Sigmoid colon (tissue), 4 donors: ENCODE measurements around the gene SIK3.

Experiments used
- CTCF ChIP-seq, 4 experiments: fragments of 450-650 bp in 3 of 4; fragments of 200-600 bp in 1 of 4; IDR thresholded peaks; one replicate each; pipeline ENCODE4 v1.5.1; 2016 to 2019; ENCODE audit warnings: antibody characterized with exemption in 4 of 4, mild to moderate bottlenecking in 3 of 4, moderate library complexity in 2 of 4
- EP300 ChIP-seq, 4 donors: sonication (generic); formaldehyde crosslinking; IDR thresholded peaks; one replicate each; pipeline ENCODE4 v1.6.1; 2017; ENCODE audit warnings: antibody characterized with exemption in 4 of 4
- POLR2A ChIP-seq, 2 donors: fragments of 450-650 bp; IDR thresholded peaks; one replicate each; pipeline ENCODE4 v1.6.1; 2016; ENCODE audit warnings: antibody characterized with exemption in 2 of 2, mild to moderate bottlenecking in 2 of 2, moderate library complexity in 2 of 2
- POLR2AphosphoS5 ChIP-seq, 4 donors: sonication (generic); formaldehyde crosslinking; IDR thresholded peaks; one replicate each; pipeline ENCODE4 v1.6.1; 2017; ENCODE audit warnings: antibody characterized with exemption in 4 of 4

- TF ChIP-seq POLR2AphosphoS5 (IDR thresholded peaks at IDR 0.05) (no peak), POLR2A (IDR thresholded peaks at IDR 0.05) (no peak), CTCF (IDR thresholded peaks at IDR 0.05) (no peak), EP300 (IDR thresholded peaks at IDR 0.05) (no peak)
These were observed 221.6 kb downstream of the SIK3 start for GRCh38 chr11:116876656-116877055.
